ENCODE data around the gene FXYD6.
"Not testable (repeated sequence)": the region's sequence is repeated elsewhere in the genome, so short reads cannot be mapped to it uniquely, and the experiment has no call there.

FXYD6 gene

GRCh38 chr11:117868815-117869561 lies 7.5 kb downstream of the FXYD6 start:
- no peak for DNase-seq

GRCh38 chr11:117868088-117868487 lies 8.4 kb downstream of the FXYD6 start:
- DNase-seq, result no peak

- no peak for DNase-seq
These were observed 9.9 kb downstream of the FXYD6 start for GRCh38 chr11:117866526-117866925.

- not testable (repeated sequence) for DNase-seq
These were observed 10.9 kb downstream of the FXYD6 start for GRCh38 chr11:117865546-117865945.

- DNase-seq, result no peak
These were observed 13.1 kb downstream of the FXYD6 start for GRCh38 chr11:117863383-117863782.

GRCh38 chr11:117862753-117863152 lies 13.7 kb downstream of the FXYD6 start:
- no peak for DNase-seq

GRCh38 chr11:117862019-117862725 lies 14.3 kb downstream of the FXYD6 start:
- no peak for DNase-seq

GRCh38 chr11:117861151-117862018 lies 15.1 kb downstream of the FXYD6 start:
- no peak for DNase-seq

- DNase-seq, result no peak
These were observed 16.3 kb downstream of the FXYD6 start for GRCh38 chr11:117860139-117860538.

- DNase-seq, result no peak
These were observed 16.9 kb downstream of the FXYD6 start for GRCh38 chr11:117859488-117860112.

- DNase-seq, result no peak
These were observed 17.4 kb downstream of the FXYD6 start for GRCh38 chr11:117859061-117859460.

- DNase-seq, result no peak
These were observed 18.6 kb downstream of the FXYD6 start for GRCh38 chr11:117857734-117858414.

- DNase-seq, result no peak
These were observed 20.4 kb downstream of the FXYD6 start for GRCh38 chr11:117855912-117856651.

GRCh38 chr11:117855186-117855845 lies 21.1 kb downstream of the FXYD6 start:
- DNase-seq, result no peak

GRCh38 chr11:117852309-117852708 lies 24.1 kb downstream of the FXYD6 start:
- no peak for DNase-seq

- DNase-seq, result no peak
These were observed 24.6 kb downstream of the FXYD6 start for GRCh38 chr11:117851852-117852251.

GRCh38 chr11:117851106-117851505 lies 25.4 kb downstream of the FXYD6 start:
- no peak for DNase-seq

- DNase-seq, result no peak
These were observed 26.6 kb downstream of the FXYD6 start for GRCh38 chr11:117849781-117850414.

- peak; percentile 5 for DNase-seq
These were observed 32.6 kb downstream of the FXYD6 start for GRCh38 chr11:117843666-117844484.
